K562 (cell line): ENCODE results near the gene HADHA. TPM values are rescaled to one million over a fixed set of nuclear protein-coding genes. Genes with fewer than 3 reads are reported as not detected.

Source experiments
- CBFA2T2 ChIP-seq: fragments of 450-650 bp; conservative IDR thresholded peaks from 2 replicates; pipeline ENCODE4 v1.6.1; 2017; ENCODE audit warnings: mild to moderate bottlenecking
- CCNT2 ChIP-seq: IDR thresholded peaks from 2 replicates; pipeline ENCODE4 v1.6.1; 2011; ENCODE audit warnings: borderline replicate concordance, low read depth, mild to moderate bottlenecking, moderate library complexity, mixed read lengths, low read length; ENCODE audit not compliant: insufficient read length; ENCODE audit errors: extremely low read depth
- CTBP1 ChIP-seq: fragments of 450-650 bp; IDR thresholded peaks from 2 replicates; pipeline ENCODE4 v1.6.1; 2016; ENCODE audit warnings: borderline replicate concordance
- E2F3 ChIP-seq: fragments of 250-450 bp; sonication (Bioruptor Pico); IDR thresholded peaks from 2 replicates; pipeline ENCODE4 v1.4.0; 2020; ENCODE audit warnings: mild to moderate bottlenecking
- FOXM1 ChIP-seq, 2 experiments: fragments of 450-650 bp in 1 of 2; sonication (generic) in 1 of 2; formaldehyde crosslinking in 1 of 2; IDR thresholded peaks; 2 replicates each; pipeline versions ENCODE4 v1.6.1 to v1.9.0; 2017 to 2022; ENCODE audit warnings: low read depth in 2 of 2, mild to moderate bottlenecking in 2 of 2, missing genetic modification reagents in 1 of 2, moderate library complexity in 1 of 2
- GABPB1 ChIP-seq: sonication (generic); formaldehyde crosslinking; IDR thresholded peaks from 2 replicates; pipeline ENCODE4 v1.8.0; 2022; ENCODE audit warnings: mild to moderate bottlenecking, missing genetic modification reagents
- HDAC1 ChIP-seq, 2 experiments: fragments of 450-650 bp; IDR thresholded peaks; 2 replicates each; pipeline ENCODE4 v1.6.1; 2016 to 2017; ENCODE audit warnings: inconsistent platforms in 1 of 2, mild to moderate bottlenecking in 1 of 2, moderate library complexity in 1 of 2
- RNF2 ChIP-seq: sonication (generic); IDR thresholded peaks from 2 replicates; pipeline ENCODE4 v1.6.1; 2016
- SMARCB1 ChIP-seq: IDR thresholded peaks from 2 replicates; pipeline ENCODE4 v1.6.1; 2011; ENCODE audit warnings: improper control_type of control experiment, low read depth; ENCODE audit not compliant: insufficient read length
- SPI1 ChIP-seq: IDR thresholded peaks from 2 replicates; pipeline ENCODE4 v1.6.1; 2011; ENCODE audit warnings: low read depth, low read length, control low read depth, borderline replicate concordance
- ZNF830 ChIP-seq: fragments of 250-450 bp; sonication (Bioruptor Pico); IDR thresholded peaks from 2 replicates; pipeline ENCODE4 v1.5.0; 2021; ENCODE audit warnings: mild to moderate bottlenecking
- polyA plus RNA-seq, 8 experiments: library from polyadenylated mRNA; depleted of rRNA in 4 of 8; stranded (reverse) in 5 of 8; unstranded in 3 of 8; fragments of >200 nt; fragmentation: Nextera tagmentation in 2 of 8; fragmentation: Illumina TruSeq in 1 of 8; extraction: Ambion mirVana in 2 of 8; extraction: Trizol in 1 of 8; gene quantifications; 2 replicates each; pipeline versions ENCODE4 v1.2.1 to v1.2.3, GENCODE V29; 2011 to 2014; ENCODE audit warnings: inconsistent platforms in 1 of 8, missing spikeins in 1 of 8
- total RNA-seq, 7 experiments: library from RNA; depleted of rRNA in 6 of 7; stranded (reverse); fragments of >200 nt in 6 of 7; fragmentation: Illumina TruSeq in 2 of 7; extraction: Trizol in 2 of 7; gene quantifications; 2 replicates each; pipeline versions ENCODE4 v1.2.1 to v1.2.3, GENCODE V29; 2011 to 2021; ENCODE audit warnings: low replicate concordance in 1 of 7
- TF ChIP-seq, protein P1 (sequence below): sonication (generic); formaldehyde crosslinking; IDR thresholded peaks from 2 replicates; pipeline ENCODE4 v1.8.0; 2022; ENCODE audit warnings: mild to moderate bottlenecking, missing genetic modification reagents
- TF ChIP-seq, protein P2 (sequence below), 2 experiments: fragments of 150-350 bp in 1 of 2; IDR thresholded peaks; 2 replicates each; pipeline ENCODE4 v1.6.1; 2012 to 2016; ENCODE audit warnings: low read depth in 2 of 2, low read length in 2 of 2, mild to moderate bottlenecking in 1 of 2, moderate library complexity in 1 of 2
- TF ChIP-seq, protein P3 (sequence below): fragments of 250-450 bp; sonication (Bioruptor Pico); IDR thresholded peaks from 2 replicates; pipeline ENCODE4 v1.4.0; 2020; ENCODE audit warnings: mild to moderate bottlenecking, moderate library complexity, borderline replicate concordance
- TF ChIP-seq, protein P4 (sequence below): fragments of 450-650 bp; formaldehyde crosslinking; IDR thresholded peaks from 2 replicates; pipeline ENCODE4 v1.4.0; 2020; ENCODE audit warnings: mild to moderate bottlenecking, mixed read lengths
- TF ChIP-seq, protein P5 (sequence below): fragments of 200-800 bp; sonication (Bioruptor generic); IDR thresholded peaks from 2 replicates; pipeline ENCODE4 v1.6.1; 2017; ENCODE audit warnings: missing genetic modification characterization, missing compliant biosample characterization

HADHA gene
- total and polyA plus RNA-seq, 9 of the 15 experiments (the other 6 are each of a cell fraction or from before 2014, with no cell fraction given): 145 to 326 (median 202) TPM

DNA sequence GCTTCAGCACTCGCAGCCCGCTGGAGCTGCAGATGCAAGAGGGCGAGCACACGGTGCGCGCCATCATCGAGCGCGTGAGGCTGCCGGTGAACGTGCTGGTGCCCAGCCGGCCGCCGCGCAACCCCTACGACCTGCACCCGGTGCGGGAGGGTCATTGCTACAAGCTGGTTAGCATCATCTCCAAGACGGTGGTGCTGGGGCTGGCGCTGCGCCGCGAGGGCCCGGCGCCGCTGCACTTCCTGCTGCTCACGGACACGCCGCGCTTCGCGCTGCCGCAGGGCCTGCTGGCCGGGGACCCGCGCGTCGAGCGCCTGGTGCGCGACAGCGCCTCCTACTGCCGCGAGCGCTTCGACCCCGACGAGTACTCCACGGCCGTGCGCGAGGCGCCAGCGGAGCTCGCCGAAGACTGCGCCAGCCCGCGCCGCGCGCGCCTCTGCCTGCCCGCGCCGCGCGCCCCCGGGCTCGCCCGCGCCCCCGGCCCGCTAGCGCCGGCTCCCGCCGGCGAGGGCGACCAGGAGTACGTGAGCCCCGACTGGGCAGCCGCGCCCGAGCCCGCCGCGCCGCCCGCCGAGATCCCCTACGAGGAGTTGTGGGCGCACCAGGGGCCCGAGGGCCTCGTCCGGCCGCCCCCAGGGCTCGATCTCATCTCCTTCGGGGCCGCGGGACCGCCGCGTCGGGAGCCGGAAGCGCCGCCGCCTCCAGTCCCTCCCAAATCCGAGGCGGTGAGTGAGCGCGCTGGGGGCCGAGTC is 59.7 kb downstream of the HADHA start (continued):
- TF ChIP-seq, protein P1, sequence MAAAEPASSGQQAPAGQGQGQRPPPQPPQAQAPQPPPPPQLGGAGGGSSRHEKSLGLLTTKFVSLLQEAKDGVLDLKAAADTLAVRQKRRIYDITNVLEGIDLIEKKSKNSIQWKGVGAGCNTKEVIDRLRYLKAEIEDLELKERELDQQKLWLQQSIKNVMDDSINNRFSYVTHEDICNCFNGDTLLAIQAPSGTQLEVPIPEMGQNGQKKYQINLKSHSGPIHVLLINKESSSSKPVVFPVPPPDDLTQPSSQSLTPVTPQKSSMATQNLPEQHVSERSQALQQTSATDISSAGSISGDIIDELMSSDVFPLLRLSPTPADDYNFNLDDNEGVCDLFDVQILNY: peak; percentile 71; the same call in 1 of the 2 replicates
- TF ChIP-seq, protein P2, sequence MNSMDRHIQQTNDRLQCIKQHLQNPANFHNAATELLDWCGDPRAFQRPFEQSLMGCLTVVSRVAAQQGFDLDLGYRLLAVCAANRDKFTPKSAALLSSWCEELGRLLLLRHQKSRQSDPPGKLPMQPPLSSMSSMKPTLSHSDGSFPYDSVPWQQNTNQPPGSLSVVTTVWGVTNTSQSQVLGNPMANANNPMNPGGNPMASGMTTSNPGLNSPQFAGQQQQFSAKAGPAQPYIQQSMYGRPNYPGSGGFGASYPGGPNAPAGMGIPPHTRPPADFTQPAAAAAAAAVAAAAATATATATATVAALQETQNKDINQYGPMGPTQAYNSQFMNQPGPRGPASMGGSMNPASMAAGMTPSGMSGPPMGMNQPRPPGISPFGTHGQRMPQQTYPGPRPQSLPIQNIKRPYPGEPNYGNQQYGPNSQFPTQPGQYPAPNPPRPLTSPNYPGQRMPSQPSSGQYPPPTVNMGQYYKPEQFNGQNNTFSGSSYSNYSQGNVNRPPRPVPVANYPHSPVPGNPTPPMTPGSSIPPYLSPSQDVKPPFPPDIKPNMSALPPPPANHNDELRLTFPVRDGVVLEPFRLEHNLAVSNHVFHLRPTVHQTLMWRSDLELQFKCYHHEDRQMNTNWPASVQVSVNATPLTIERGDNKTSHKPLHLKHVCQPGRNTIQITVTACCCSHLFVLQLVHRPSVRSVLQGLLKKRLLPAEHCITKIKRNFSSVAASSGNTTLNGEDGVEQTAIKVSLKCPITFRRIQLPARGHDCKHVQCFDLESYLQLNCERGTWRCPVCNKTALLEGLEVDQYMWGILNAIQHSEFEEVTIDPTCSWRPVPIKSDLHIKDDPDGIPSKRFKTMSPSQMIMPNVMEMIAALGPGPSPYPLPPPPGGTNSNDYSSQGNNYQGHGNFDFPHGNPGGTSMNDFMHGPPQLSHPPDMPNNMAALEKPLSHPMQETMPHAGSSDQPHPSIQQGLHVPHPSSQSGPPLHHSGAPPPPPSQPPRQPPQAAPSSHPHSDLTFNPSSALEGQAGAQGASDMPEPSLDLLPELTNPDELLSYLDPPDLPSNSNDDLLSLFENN (IDR thresholded peaks at IDR 0.05; ENCODE audit: low read depth in 2 of 2, low read length in 2 of 2): 0 out of 4 replicates have a peak, but pooled peaks of 1 of the 2 experiments have one; percentile 34
- peak; percentile 80 for TF ChIP-seq E2F3 (CRISPR knock-in tag)
- TF ChIP-seq, protein P3, sequence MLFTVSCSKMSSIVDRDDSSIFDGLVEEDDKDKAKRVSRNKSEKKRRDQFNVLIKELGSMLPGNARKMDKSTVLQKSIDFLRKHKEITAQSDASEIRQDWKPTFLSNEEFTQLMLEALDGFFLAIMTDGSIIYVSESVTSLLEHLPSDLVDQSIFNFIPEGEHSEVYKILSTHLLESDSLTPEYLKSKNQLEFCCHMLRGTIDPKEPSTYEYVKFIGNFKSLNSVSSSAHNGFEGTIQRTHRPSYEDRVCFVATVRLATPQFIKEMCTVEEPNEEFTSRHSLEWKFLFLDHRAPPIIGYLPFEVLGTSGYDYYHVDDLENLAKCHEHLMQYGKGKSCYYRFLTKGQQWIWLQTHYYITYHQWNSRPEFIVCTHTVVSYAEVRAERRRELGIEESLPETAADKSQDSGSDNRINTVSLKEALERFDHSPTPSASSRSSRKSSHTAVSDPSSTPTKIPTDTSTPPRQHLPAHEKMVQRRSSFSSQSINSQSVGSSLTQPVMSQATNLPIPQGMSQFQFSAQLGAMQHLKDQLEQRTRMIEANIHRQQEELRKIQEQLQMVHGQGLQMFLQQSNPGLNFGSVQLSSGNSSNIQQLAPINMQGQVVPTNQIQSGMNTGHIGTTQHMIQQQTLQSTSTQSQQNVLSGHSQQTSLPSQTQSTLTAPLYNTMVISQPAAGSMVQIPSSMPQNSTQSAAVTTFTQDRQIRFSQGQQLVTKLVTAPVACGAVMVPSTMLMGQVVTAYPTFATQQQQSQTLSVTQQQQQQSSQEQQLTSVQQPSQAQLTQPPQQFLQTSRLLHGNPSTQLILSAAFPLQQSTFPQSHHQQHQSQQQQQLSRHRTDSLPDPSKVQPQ (CRISPR knock-in tag): 0 out of 2 replicates have a peak, but pooled peaks have one; percentile 19
- peak; percentile 76 for TF ChIP-seq RNF2
- TF ChIP-seq, protein P4, sequence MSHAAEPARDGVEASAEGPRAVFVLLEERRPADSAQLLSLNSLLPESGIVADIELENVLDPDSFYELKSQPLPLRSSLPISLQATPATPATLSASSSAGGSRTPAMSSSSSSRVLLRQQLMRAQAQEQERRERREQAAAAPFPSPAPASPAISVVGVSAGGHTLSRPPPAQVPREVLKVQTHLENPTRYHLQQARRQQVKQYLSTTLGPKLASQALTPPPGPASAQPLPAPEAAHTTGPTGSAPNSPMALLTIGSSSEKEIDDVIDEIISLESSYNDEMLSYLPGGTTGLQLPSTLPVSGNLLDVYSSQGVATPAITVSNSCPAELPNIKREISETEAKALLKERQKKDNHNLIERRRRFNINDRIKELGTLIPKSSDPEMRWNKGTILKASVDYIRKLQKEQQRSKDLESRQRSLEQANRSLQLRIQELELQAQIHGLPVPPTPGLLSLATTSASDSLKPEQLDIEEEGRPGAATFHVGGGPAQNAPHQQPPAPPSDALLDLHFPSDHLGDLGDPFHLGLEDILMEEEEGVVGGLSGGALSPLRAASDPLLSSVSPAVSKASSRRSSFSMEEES: no peak
- TF ChIP-seq ZNF830 (CRISPR knock-in tag): no peak
- TF ChIP-seq FOXM1 (IDR thresholded peaks at IDR 0.05; ENCODE audit: low read depth): no peak
- TF ChIP-seq FOXM1 (CRISPR knock-in tag; IDR thresholded peaks at IDR 0.05; ENCODE audit: low read depth): peak; percentile 94; the same call in 1 of the 2 replicates
- no peak for TF ChIP-seq SMARCB1
- TF ChIP-seq, protein P5, sequence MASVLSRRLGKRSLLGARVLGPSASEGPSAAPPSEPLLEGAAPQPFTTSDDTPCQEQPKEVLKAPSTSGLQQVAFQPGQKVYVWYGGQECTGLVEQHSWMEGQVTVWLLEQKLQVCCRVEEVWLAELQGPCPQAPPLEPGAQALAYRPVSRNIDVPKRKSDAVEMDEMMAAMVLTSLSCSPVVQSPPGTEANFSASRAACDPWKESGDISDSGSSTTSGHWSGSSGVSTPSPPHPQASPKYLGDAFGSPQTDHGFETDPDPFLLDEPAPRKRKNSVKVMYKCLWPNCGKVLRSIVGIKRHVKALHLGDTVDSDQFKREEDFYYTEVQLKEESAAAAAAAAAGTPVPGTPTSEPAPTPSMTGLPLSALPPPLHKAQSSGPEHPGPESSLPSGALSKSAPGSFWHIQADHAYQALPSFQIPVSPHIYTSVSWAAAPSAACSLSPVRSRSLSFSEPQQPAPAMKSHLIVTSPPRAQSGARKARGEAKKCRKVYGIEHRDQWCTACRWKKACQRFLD (CRISPR knock-in tag): peak; percentile 93
- TF ChIP-seq CTBP1: peak; percentile 97
- TF ChIP-seq SPI1: peak; percentile 49; the same call in 1 of the 2 replicates
- TF ChIP-seq GABPB1: peak; percentile 78
- peak; percentile 93 for TF ChIP-seq CCNT2
- TF ChIP-seq HDAC1 (IDR thresholded peaks at IDR 0.05): no peak
- TF ChIP-seq CBFA2T2: no peak
